Esophagus mucosa (tissue), 1 donor: ENCODE data around the gene ABHD17A. TPM values are rescaled to one million over a fixed set of nuclear protein-coding genes. Genes with fewer than 3 reads are reported as not detected.

Experiments
- ATAC-seq: fragments of 200-7000 bp; cut with Tn5 transposase; one replicate; pipeline ENCODE4 v1.9.1; 2020
- total RNA-seq: library from RNA; stranded (reverse); gene quantifications from one replicate; pipeline ENCODE4 v1.2.4, GENCODE V29; 2023
- donor health status: DM: yes; HTN: yes; CAD: no.

Gene ABHD17A
- total RNA-seq, 1 donor from 2014 or later: 50.9 TPM

DNA sequence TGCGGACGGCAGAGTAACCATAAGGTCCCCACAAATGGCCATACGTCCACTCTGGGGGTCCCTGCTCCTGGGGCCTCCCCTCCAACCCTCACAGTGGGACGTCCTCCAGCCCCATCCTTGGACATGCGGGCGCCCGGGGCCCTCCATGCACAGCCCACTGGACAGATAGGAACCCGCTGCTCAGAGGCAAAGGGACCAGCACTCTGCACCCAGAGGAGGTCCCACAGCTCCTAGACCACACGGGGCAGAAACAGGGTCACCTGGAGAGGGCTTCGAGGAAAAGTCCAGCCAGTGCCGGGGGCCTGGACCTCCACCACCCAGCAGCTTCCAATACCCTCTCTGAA, 48.1 kb downstream of the ABHD17A start:
- peak; percentile 2 for ATAC-seq

DNA sequence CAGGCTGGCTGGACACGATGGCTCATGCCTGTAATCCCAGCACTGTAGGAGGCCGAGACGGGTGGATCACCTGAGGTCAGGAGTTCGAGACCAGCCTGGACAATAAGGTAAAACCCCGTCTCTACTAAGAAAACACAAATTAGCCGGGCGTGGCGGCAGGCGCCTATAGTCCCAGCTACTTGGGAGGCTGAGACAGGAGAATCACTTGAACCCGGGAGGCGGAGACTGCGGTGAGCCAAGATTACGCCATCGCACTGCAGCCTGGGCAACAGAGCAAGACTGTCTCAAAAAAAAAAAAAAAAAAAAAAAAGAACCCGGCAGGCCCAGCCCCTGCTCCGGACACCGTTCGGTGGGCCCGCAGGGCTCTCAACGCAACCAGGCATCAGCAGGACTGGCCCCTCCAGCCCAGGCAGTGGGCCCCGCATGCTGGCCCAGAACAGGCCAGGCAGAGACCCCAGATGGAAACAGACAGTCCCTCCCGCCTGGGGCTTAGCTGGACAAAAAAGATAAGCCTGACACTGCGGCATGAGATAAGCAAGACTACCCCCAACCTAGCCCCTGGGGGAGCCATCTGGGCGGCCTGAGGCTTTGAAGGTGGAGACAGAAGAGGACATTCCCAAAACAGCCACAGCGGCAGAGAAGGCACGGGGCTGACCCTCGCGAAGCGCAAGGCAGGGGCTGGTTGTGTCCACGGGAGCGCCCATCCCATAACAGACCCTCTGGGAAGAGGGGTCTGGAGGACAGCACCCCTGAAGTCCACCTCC, 48.7 kb downstream of the ABHD17A start:
- no peak for ATAC-seq

DNA sequence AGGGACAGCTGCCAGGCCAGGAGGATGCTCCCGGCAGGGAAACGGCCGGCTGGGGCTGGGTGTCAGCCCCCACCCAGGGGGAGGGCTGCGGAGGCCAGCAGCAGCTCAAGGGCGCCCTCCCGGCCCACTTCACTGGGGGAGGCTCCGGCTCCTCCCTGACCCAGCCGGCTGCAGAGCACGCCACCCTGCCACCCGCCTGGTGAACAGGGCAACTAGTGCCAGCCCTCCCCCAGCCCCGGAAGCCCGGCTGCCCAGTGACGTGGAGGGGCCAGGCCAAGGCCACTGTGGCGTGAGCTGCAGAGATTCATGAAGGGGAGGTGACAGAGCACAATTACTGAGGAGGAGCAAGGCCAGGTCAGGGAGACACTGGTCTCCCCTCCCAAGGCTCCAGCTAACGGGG, 51.8 kb downstream of the ABHD17A start:
- no peak for ATAC-seq

DNA sequence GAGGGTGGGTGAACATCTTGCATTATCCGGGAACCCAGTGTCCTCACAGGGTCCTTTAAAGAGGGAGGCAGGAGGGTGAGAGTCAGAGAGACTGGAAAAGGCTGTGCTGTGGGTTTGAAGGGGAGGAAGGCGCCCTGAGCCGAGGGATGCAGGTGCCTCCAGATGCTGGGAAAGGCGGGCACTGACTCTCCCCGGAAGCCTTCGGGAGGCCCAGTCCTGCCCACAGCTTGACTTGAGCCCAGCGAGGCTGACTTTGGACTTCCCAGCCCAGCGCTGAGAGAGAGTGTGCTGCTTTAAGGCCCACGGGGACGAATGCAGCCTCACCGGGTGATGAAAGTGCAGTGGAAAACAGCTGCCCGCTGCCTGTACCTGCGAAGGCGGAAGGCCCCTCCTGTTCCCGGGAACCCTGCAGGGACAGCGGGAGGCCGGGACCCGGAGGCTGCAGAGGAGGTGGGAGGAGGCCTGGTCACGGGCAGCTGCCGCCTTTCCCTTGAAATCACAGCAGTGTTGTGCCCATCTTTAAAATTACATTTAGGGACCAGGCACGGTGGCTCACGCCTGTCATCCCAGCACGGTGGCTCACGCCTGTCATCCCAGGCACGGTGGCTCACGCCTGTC, 53.1 kb downstream of the ABHD17A start:
- ATAC-seq: no peak

DNA sequence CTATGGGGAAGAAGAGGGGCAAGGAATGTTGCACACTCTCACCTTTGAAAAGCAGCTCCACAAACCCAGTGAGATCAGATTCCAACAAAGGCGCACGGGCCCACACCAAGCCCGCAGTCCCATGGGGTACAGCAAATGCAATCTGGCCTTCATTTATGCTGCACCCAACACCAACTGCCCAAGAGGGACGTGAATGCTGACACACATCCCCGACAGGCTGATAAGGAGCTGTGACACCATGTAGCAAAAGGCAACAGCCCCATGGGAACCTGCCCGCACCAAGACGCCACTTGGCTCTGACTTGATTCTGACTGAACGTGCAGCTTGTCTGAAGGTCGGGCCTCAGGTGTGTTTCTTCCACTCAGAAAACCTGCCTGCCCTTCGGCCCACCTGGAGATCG, 54.3 kb downstream of the ABHD17A start:
- ATAC-seq: no peak

DNA sequence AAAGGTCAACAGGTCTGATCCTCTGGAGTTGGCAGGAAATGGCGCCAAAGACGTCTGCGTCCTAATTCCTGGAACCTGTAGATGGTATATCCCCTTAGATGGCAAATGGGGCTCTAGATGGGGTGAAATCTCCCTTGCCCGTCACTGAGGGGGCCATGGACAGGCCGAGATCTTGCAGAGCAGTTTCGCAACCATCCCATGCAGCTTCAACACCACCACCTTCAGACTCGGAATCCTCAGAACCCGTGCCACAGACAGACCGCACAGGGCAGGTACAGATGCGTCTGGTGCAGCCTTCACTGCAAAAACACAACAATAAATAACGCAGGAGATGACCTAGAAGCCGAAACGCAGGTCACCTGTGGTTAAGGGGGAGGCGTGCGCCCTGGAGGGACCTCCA, 54.7 kb downstream of the ABHD17A start:
- no peak for ATAC-seq

DNA sequence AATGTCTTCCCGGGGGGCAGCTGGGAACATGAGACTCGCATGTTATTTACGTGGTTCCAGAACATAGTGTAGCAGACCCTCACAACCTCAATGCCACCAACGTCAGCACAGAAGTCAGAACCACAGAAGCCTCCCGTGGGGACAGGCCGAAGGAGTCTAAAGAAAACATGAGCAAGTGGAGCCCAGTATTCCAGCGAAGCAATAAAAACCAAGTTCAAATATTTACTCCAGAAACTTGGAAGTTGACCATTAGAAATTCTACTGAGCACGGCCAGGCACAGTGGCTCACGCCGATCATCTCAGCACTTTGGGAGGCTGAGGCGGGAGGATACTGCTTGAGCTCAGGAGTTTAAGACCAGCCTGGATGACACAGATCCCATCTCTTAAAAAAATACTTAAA, 55.3 kb downstream of the ABHD17A start:
- no peak for ATAC-seq

DNA sequence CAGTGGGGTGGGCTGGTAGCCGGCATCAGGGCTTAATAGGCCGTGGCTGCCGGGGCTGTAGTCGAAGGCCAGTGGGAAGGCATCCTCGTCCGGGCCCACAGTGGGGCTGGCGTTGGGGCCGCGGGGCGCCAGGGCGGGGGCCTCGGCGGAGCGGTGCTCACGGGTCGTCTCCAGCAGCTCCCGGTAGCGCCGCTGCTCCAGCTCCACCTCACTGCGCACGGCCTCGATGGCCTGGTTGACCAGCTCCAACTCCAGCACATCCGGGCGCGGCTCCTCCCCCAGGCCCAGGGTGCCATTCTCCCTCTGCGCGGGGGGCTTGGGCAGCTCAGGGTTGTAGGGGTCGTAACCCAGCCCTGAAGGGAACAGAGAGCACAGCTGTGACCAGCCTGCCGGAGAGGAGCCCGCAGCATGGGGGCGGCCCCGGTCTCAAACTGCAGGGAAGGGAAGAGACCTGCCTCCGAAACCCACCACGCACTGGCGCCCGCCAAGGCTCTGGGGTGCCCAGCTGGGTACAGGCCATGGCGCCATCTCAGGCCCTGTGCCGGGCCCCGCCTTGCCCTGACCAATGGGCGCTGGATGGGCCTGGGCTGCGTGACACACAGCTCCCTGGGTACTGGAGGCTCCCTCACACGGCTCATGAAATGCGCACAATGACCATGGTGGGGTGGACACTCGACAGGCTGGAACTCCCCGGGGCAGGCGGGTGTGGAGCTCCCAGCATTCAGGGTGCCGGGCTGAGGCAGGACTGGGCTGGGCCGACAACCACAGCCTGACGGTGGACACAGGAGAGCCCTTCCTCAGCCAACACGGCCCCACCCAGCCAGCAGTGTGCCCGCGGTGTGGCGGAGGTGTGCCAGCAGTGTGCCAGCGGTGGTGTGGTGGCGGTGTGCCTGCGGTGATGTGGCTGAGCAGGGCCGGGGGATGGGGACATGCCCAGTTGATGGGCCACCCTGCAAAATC, 56.7 kb downstream of the ABHD17A start:
- peak; percentile 25 for ATAC-seq

DNA sequence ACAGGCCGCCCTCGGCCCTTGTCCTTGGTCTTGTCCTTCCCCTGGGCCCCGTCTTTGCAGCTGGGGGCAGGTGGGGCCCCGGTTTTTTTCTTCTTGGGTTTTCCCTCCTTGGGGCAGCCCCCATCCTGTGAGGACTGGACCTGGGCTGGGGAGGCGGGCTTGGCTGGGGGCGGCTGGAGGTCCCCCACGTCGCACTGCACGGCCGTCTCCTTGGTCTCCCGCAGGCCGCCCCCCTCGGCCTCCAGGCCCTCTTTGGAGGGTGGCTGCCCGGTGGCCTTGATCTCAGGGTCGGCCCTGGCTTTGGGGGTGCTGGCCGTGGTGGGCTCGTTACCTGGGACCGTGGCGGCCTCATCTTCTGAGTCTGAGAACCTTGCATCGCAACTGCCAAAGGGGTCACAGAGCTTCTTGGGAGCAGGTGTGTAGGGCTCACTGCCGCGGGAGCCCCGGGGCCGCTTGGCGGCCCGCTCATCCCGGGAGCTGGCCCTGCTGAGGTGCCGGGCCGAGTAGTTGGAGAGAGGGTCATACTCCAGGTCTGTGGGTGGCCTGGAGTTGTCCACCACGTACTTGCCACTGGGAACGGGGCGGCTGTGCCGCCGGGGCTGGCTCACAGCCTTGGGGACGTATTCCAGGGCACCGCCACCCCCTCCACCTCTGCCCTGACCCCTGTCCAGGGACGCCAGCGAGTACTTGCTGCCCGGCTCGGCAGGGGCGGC, 57.6 kb downstream of the ABHD17A start:
- ATAC-seq: no peak

Other genes with a start within 250 kb of the ABHD17A start
- 39.5 TPM for gene TCF3, start 232.9 kb downstream of the ABHD17A start, total RNA-seq
- gene ONECUT3, start 132.0 kb downstream of the ABHD17A start, total RNA-seq: not detected
- gene ATP8B3, start 73.2 kb downstream of the ABHD17A start, total RNA-seq: 1.8 TPM
- 16.9 TPM for gene REXO1, start 37.0 kb downstream of the ABHD17A start, total RNA-seq
- 23.4 TPM for gene KLF16, start 21.9 kb downstream of the ABHD17A start, total RNA-seq
- 5.5 TPM for gene ADAT3, start 19.9 kb upstream of the ABHD17A start, total RNA-seq
- 45.6 TPM for gene SCAMP4, start 19.9 kb upstream of the ABHD17A start, total RNA-seq
- 38.8 TPM for gene CSNK1G2, start 55.7 kb upstream of the ABHD17A start, total RNA-seq
- 68.6 TPM for gene BTBD2, start 130.2 kb upstream of the ABHD17A start, total RNA-seq
- gene MKNK2, start 165.7 kb upstream of the ABHD17A start, total RNA-seq: 311 TPM
- gene MOB3A, start 210.8 kb upstream of the ABHD17A start, total RNA-seq: 28.1 TPM
- 4.7 TPM for gene IZUMO4, start 211.4 kb upstream of the ABHD17A start, total RNA-seq